HG03135 (cell line): Measurements from ENCODE around the gene MGMT.

ENCODE experiments used
- ATAC-seq: cut with Tn5 transposase; IDR thresholded peaks from one replicate; pipeline ENCODE4 v1.9.1; 2021; ENCODE audit warnings: mild to moderate bottlenecking, moderate library complexity; ENCODE audit not compliant: unreplicated experiment

The MGMT gene

GRCh38 chr10:129754211-129755050 lies 287.4 kb downstream of the MGMT start:
- ATAC-seq = no peak

- no peak for ATAC-seq
Measured at GRCh38 chr10:129755158-129755591, 288.1 kb downstream of the MGMT start.

- no peak for ATAC-seq
Measured at GRCh38 chr10:129755621-129756020, 288.6 kb downstream of the MGMT start.

- no peak for ATAC-seq
Measured at GRCh38 chr10:129756912-129757901, 290.2 kb downstream of the MGMT start.

- no peak for ATAC-seq
Measured at GRCh38 chr10:129758207-129759021, 291.4 kb downstream of the MGMT start.

- ATAC-seq = no peak
Measured at GRCh38 chr10:129759214-129760002, 292.4 kb downstream of the MGMT start.

GRCh38 chr10:129760003-129760315 lies 292.9 kb downstream of the MGMT start:
- ATAC-seq = no peak

GRCh38 chr10:129760416-129760815 lies 293.4 kb downstream of the MGMT start:
- no peak for ATAC-seq

- ATAC-seq = no peak
Measured at GRCh38 chr10:129761197-129761972, 294.3 kb downstream of the MGMT start.

GRCh38 chr10:129761981-129762956 lies 295.2 kb downstream of the MGMT start:
- no peak for ATAC-seq

- ATAC-seq = no peak
Measured at GRCh38 chr10:129764011-129764900, 297.2 kb downstream of the MGMT start.

- no peak for ATAC-seq
Measured at GRCh38 chr10:129764901-129765663, 298.0 kb downstream of the MGMT start.

GRCh38 chr10:129765664-129766550 lies 298.9 kb downstream of the MGMT start:
- ATAC-seq = no peak

- no peak for ATAC-seq
Measured at GRCh38 chr10:129766611-129767550, 299.8 kb downstream of the MGMT start.
